HG02852 (cell line): ENCODE data around the gene SND1.

Experiments
- ATAC-seq: cut with Tn5 transposase; IDR thresholded peaks from one replicate; pipeline ENCODE4 v1.9.1; 2021; ENCODE audit warnings: mild to moderate bottlenecking, moderate library complexity; ENCODE audit not compliant: unreplicated experiment

The SND1 gene

DNA sequence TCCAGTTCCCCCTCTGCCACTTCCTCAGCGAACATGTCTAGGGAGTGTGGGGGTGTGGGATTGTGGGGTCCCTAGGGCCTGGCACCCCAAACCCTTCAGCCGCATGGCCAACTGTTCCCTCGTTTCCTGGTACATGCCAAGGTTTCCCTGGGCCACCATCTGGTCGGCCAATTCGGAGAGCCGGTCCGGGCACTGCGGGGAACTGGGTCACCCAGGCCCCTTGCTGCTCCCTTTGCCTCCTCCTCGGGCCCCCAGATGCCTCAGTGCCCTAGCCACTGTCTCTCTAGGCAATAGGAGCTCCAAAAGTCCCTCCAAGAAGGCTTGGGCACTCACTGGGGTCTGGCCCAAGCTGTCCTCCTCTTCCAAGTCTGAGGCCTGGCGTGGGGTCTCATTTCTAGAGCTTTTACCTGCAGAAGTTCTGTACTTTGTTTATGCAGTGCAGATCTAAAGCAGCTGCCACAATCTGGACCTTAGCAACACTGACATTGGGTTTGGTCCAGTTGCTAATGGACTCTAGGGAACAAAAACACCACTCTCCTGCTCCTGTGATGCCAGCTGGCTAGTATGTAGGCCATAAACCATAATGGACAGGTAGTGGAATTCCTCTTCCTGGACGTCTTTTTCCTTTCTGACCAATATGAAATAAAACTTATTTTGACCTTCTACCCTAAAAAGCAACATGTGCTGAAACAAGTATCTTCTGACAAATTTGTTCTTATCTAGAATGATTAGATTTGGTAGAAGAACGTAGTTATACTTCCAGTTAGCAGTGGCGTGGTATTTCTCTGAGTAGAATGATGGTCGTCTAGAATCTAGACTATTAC lies 206.3 kb downstream of the SND1 start:
- ATAC-seq = no peak

- ATAC-seq = peak; percentile 46
Observed at GRCh38 chr7:127858915-127859189, 206.9 kb downstream of the SND1 start.

DNA sequence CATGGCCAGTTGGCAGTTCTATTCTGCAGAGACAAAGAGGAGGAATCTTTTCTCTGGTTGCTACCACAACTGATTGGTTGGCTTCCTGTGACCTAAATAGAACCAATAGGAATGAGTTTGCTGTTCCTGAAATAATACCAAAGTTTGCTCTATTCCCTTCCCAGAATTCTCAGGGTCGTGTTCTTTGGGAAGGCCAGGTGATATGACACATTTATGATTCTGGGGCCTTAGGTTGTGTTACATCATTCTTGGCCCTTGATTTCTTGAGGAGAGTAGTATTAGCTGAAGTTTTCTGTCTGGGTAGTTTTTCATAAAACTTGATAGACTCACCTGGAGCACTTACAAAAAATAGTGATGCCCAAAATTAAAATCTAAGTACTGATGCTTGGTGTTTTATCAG lies 207.3 kb downstream of the SND1 start:
- ATAC-seq = no peak

GRCh38 chr7:127862525-127862924 lies 210.5 kb downstream of the SND1 start:
- no peak for ATAC-seq

- no peak for ATAC-seq
Observed at GRCh38 chr7:127863082-127863481, 211.1 kb downstream of the SND1 start.

DNA sequence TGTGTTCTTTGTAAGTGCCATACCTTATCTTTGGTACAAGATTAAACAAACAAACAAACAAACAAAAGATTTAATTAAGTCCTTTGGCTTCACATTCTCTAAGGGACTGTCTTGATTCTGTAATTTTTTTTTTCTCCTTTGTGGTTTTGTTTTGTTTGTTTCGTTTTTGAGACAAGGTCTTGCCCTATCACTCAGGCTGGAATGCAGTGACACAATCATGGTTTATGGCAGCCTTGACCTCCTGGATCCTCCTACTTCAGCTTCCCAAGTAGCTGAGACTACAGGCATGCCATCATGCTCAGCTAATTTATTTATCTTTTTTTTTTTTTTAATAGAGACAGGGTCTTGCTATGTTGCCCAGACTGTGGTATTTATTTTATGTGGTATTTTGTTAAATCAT lies 213.5 kb downstream of the SND1 start:
- ATAC-seq = no peak

GRCh38 chr7:127870231-127870907 lies 218.4 kb downstream of the SND1 start:
- no peak for ATAC-seq

DNA sequence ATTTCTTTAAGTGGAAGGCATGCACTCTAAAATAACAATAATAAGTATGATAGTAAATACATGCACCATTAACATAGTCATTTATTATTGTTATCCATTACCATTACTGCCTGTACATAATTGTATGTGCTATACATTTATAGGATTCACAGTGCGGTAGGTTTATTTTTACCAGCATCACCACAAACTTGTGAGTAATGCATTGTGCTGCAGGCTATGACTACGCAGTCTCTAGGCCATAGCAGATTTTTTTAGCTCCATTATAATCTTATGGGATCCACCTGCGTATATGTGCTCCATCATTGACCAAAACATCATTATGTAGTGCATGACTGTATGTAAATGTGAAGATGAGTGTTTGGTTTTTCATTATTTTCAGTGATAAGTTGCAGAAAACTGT lies 219.2 kb downstream of the SND1 start:
- ATAC-seq = no peak

DNA sequence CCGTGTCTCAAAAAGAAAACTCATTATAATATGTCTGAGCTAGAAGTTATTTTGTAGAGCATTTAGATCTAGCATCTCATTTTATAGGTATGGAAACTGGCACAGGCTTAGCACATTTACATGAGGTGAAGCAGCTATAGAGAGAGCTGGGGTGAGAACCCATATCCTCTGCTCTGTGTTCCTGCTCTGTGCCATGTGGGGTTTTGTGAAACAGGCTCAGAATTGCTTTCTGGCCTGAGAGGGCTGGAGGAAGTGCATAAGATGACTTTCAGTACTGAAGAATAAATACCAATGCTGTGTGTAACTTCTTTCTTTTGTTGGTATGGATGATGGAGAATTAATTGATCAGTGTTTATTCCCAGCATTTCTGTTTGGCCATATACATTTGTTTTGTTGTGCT lies 220.1 kb downstream of the SND1 start:
- ATAC-seq = peak; percentile 63

DNA sequence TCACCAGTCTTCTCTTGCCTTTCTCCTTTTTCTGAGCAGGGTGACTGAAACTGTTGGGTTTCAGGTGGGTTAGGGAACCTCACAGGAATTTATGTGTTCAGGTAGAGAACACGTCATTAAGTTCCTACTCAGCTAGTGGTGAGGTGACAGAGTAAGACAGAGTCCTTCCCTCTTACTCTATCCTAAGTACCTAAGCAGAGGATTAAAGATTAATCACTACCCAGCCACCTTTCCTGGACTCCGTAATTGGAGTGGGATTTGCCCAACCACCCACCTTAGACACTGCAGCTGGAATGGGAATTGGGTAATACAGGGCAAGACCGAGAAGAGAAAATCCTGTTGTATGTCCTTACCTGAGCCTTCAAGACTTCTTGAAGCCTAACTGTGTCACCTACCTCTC lies 221.2 kb downstream of the SND1 start:
- ATAC-seq = no peak

DNA sequence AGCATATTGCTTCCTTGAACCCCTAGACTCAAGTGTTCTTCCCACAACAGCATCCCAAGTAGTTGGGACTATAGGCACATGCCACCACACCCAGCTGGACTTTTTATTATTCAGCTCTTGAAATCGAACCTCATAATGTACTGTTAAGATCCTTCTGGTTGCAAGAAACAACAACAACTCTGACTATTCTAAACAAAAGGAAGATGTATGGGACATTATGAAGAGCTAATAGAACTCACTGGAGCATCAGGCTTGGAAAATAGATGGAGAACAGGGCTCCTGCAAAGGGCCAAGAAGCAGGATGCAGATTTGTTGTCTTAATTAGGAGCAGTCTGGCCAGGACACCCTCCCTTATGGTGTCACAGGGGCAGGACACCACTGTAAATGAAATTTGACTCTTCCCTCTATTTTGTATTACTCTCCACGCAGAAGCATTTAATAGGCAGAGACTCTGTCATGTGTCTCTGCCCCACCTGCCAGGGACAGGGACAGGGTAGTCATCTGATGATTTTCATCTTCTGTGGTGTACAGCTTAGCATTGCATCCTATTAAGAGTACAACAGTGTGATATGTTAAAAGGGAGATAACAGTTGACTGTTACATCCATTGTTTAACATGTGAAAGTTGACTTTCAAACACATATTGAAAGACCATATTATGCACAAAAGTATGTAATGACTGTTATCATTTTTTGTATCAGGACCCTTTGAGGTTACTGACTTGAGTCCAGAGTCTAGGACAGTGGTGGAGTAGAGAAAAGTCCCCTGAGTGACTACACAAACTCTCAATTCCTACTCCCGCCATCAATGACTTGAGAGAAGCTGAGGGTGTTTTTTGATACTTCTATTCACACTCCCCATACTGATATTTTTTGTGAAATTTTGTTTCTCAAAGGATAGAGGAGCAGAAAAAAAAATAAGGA lies 222.0 kb downstream of the SND1 start:
- no peak for ATAC-seq

DNA sequence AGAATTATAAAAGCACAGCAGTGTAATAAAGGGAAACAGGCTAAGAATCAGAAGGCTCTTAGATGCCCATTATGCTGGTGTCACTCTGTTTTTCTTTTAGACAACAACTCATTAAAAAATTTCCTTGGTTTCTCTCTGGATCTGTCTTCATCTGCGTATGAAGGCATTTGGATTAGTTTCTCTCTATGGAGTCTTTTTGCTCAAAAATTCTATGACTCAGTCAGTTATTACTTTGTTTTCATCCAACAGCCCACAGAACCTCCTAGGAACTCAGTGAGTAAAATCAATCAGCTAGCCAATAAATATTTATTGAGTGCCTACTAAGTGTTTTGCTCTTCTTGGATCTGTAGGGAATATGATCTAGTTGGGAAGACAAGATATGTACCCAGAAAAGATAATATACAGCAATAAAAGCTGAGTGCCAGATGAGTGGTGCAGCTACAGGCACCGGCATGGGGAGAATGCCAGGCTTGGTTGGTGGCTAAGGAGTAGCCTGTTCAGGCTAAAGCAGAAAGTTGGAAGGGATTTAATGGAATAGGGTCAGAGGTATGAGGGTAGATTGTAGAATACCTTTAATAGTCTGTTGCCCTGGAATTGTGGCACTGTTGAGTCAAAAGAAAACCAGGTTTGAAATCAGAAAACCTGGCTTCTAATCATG lies 223.1 kb downstream of the SND1 start:
- ATAC-seq = no peak

GRCh38 chr7:127876393-127876792 lies 224.4 kb downstream of the SND1 start:
- no peak for ATAC-seq

- ATAC-seq = no peak
Observed at GRCh38 chr7:127877951-127878350, 226.0 kb downstream of the SND1 start.

GRCh38 chr7:127878791-127879190 lies 226.8 kb downstream of the SND1 start:
- ATAC-seq = no peak

DNA sequence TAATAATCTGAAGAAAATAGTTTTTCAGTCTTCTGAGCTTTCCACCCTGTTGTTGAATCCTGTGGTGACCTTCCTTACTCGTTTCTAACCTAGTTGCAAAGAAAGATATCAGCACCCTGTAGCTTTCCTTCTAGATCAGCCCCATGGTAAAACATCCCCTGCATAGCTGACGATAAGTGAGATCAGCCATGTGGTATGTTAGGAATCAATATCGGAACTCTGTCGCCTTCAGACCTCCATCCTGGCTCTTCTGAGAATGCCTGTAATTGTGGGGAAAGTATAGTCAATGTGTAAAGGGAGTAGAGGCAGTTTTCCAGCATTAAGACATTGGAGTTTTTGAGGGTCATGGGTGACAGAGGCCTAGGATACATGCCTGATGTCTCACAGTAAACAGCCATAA lies 227.4 kb downstream of the SND1 start:
- ATAC-seq = no peak

DNA sequence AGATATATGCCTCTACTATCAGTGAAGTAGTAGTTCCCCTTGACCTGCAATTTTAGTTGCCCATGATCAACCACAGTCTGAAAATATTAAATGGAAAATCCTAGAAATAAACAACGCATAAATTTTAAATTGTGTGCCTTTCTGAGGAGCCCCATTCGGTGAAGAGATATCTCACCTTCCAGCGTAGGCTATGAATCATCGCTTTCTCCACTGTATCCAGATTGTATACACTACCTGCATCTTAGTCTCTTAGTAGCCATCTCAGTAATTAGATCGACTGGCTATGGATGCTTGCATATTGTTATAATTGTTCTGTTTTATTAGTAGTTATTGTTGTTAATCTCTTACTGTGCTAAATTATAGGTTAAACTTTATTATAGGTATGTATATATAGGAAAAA lies 227.9 kb downstream of the SND1 start:
- no peak for ATAC-seq

DNA sequence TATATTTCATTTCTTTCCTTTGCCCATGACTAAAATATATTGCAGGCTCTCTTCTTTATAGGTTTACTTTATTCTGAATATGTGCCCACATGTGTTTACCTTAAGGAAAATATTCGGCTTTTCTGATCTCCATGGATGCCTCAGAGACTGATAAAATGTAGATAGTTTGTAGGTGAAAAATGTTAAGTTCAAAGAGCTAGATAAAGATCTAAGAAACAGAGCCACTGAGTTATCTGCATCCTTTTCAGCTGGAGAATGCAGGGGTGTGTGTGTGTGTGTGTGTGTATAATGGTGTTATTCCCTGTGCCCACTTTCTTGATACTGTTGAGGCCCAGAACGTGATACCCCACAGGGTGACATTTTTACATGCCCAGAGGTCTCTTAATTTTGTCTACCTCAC lies 228.5 kb downstream of the SND1 start:
- no peak for ATAC-seq

DNA sequence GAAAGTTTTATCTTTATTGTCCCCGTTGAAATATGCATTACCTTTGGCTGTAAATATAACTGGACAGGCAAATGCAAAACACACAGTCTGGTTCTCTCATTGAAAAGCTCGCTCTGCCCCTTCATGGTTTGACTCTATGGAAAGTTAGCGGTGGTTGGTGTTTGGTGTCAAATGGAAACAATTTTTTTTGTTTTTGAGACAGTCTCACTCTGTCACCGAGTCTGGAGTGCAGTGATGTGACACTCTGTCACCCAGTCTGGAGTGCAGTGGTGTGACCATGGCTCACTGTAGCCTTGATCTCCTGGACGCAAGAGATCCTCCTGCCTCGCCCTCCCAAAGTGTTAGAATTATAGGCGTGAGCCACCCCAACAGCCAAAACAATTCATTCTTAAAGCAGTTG lies 229.6 kb downstream of the SND1 start:
- ATAC-seq = no peak

GRCh38 chr7:127882313-127882920 lies 230.4 kb downstream of the SND1 start:
- no peak for ATAC-seq

- ATAC-seq = no peak
Observed at GRCh38 chr7:127884066-127884559, 232.1 kb downstream of the SND1 start.
